Measurements from ENCODE around the gene SYNPR. TPM values are rescaled to one million over a fixed set of nuclear protein-coding genes. Genes with fewer than 3 reads are reported as not detected.

Gene SYNPR
- total and polyA plus RNA-seq, 12 donors, result 0.01 to 0.71 (median 0.43) TPM; not detected in 7

DNA sequence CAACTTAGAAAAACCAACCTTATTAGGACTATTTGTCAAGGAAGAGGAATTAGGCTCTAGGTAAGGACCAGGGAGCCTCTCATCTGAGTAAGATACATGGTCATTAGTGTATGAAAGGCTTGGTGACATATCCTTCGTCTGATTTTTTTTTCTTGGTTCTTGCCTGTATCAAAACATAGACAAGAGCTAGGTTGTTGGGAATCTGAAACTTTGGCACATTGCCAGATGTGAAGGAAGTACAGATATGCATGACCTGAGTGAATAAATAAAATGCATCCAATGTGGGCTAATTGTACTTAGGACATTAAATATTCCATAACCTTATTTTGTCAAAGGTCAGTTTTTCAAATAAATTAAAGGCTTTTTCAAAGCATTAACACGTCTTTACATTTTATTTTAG lies 151.8 kb downstream of the SYNPR start:
- TF ChIP-seq, protein P1, sequence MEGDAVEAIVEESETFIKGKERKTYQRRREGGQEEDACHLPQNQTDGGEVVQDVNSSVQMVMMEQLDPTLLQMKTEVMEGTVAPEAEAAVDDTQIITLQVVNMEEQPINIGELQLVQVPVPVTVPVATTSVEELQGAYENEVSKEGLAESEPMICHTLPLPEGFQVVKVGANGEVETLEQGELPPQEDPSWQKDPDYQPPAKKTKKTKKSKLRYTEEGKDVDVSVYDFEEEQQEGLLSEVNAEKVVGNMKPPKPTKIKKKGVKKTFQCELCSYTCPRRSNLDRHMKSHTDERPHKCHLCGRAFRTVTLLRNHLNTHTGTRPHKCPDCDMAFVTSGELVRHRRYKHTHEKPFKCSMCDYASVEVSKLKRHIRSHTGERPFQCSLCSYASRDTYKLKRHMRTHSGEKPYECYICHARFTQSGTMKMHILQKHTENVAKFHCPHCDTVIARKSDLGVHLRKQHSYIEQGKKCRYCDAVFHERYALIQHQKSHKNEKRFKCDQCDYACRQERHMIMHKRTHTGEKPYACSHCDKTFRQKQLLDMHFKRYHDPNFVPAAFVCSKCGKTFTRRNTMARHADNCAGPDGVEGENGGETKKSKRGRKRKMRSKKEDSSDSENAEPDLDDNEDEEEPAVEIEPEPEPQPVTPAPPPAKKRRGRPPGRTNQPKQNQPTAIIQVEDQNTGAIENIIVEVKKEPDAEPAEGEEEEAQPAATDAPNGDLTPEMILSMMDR (IDR thresholded peaks at IDR 0.05), result no peak
- ATAC-seq (no peak), DNase-seq (no peak)
- 35 to 48% methylated on average over 2 of the region's 2 CpGs for WGBS, 2 donors
- intact Hi-C loops (cut with DNase I), result no loop called here
- Histone ChIP-seq H3K4me3 (no peak overlapping the region), H3K9me3 (no peaks in the 10 kb centered on the region), H3K36me3 (no peaks in the 10 kb centered on the region), H3K4me1 (no peaks in the 10 kb centered on the region), H3K27ac (no peak overlapping the region), H3K27me3 (peaks cover 0 to 5% (median 0%) of the 10 kb centered on the region in 7 donors)

DNA sequence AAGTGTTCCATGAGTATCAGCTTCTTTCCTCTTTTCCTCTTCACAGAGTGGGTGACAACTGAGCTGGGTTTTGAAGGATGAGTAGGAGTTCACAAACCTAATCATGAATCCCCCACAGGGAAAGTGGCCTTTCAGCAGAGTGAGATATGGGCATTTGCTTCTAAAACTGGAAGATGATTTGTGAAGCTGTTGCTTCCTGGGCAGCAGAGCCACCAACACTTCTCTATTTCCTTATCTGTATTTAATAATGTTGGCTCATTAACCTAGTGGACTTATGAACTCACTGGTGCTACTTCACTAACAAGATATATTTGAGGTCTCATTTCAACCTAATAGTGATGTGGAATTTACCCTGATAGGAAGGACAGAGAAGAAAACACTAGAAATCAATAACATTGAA lies 152.8 kb downstream of the SYNPR start:
- Histone ChIP-seq H3K27ac (no peak overlapping the region), H3K9me3 (no peaks in the 10 kb centered on the region), H3K4me1 (no peaks in the 10 kb centered on the region), H3K36me3 (no peaks in the 10 kb centered on the region), H3K4me3 (no peak overlapping the region), H3K27me3 (peaks cover 0 to 5% (median 0%) of the 10 kb centered on the region in 7 donors)
- DNase-seq (no peak), ATAC-seq (no peak)
- intact Hi-C loops (cut with DNase I), result no loop called here
- TF ChIP-seq, protein P1 (IDR thresholded peaks at IDR 0.05), result no peak

DNA sequence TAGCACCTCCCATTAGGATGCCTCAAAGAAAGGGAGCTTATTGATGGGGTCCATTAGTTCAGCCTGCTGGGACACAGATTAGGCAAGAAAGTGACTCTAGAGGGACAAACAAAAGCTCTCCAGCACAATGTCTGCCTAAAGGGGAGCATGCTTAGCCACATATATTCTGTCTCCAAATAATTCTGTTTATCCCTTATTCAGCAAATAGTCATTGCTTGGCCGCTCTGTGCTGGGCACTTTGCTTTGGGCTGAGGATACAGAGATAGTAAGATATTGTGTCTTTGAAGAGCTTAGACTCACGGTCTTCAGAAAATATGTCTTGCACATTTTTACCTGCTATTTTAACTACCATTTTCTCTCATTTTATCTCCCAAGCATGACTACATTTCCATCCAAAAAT lies 159.8 kb downstream of the SYNPR start:
- TF ChIP-seq, protein P1 (IDR thresholded peaks at IDR 0.05), result no peak
- no peaks in the 10 kb centered on the region for H3K4me1 ChIP-seq
- WGBS, 2 donors, result 88 to 97% methylated on average over 2 of the region's 2 CpGs
- no peak overlapping the region for H3K27ac ChIP-seq
- no peaks in the 10 kb centered on the region for H3K36me3 ChIP-seq
- peaks cover 0 to 32% (median under 1%) of the 10 kb centered on the region in 7 donors for H3K27me3 ChIP-seq
- intact Hi-C loops (cut with DNase I), result no loop called here
- no peak for ATAC-seq
- no peaks in the 10 kb centered on the region for H3K9me3 ChIP-seq
- no peak overlapping the region for H3K4me3 ChIP-seq
- DNase-seq, result no peak

DNA sequence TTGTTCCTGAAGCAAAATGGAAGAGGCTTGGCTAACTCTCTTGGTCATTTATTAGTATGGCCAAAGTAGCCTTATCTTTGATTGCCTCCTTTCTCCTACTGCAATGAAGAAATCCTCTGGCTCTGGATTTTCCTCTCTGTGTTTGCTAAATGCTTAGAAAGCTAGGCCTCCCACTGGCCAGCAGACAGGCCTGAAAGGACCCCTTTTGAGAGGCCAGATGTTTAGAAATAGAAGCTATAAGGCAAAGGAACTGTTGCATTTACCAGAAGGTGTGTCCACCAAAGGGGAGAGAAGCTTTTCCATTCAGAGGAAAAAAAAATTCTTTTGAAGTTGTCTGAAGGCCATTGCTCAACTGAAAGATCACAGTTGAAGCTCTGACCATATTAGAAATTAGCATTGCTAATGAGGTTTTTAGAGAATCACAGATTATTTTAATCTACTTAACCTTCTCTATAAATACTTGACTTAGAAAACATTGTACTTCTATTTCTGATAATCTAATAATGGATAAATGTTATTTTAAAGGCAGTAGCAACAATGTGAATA lies 160.8 kb downstream of the SYNPR start:
- Histone ChIP-seq H3K4me1 (no peaks in the 10 kb centered on the region), H3K9me3 (no peaks in the 10 kb centered on the region), H3K27ac (no peak overlapping the region), H3K4me3 (no peak overlapping the region), H3K27me3 (peaks cover 0 to 38% (median 5%) of the 10 kb centered on the region in 7 donors), H3K36me3 (no peaks in the 10 kb centered on the region)
- TF ChIP-seq, protein P1 (IDR thresholded peaks at IDR 0.05), result no peak
- DNase-seq, result no peak
- intact Hi-C loops (cut with DNase I), result no loop called here
- ATAC-seq, result no peak

All from heart right ventricle (tissue), 16 donors.